Heart left ventricle (tissue), 13 donors: ENCODE data around the gene MYH7.

Source experiments
- POLR2A ChIP-seq, 2 donors: fragments of 450-650 bp; IDR thresholded peaks; one replicate each; pipeline ENCODE4 v1.6.1; 2017; ENCODE audit warnings: antibody characterized with exemption in 2 of 2, mild to moderate bottlenecking in 2 of 2, moderate library complexity in 2 of 2
- TF ChIP-seq, protein P1 (sequence below), 12 donors: fragments of 200-600 bp; sonication (generic) in 4 of 12; IDR thresholded peaks; one replicate each; pipeline versions ENCODE4 v1.5.0 to v1.8.0; 2018 to 2022; ENCODE audit warnings: antibody characterized with exemption in 12 of 12, mild to moderate bottlenecking in 5 of 12
- donor health status: ischemic (EF 13 %, LVEDD 7.1; RV severe dilation, severe dysfunction).
- donor health status: DM: no; HTN: yes; CAD: no.
- donor health status: DM: no; HTN: no; CAD: no.
- donor health status: ischemic (EF 25% LVEDD 6.9; RV normal size, moderate dysfunction).
- donor health status: ischemic (EF 25% LVEDD 5.7; RV mildly dilated, moderate dysfunction).
- donor health status: ischemic (EF 35%, LVEDD 5.7; RV mildly dilated, moderate dysfunction).
- donor health status: nonischemic (EF 11% LVEDD 7.7; RV severe dilation, severe dysfunction).
- donor health status: DM: yes; HTN: yes; CAD: no.
- donor health status: PGD.
- donor health status: ischemic (EF 29% LVEDD 5.4; RV normal size, mild dysfunction).
- donor health status: nonischemic (EF 23%, LVEDD 6.1; RV moderate dilation, normal function).

DNA sequence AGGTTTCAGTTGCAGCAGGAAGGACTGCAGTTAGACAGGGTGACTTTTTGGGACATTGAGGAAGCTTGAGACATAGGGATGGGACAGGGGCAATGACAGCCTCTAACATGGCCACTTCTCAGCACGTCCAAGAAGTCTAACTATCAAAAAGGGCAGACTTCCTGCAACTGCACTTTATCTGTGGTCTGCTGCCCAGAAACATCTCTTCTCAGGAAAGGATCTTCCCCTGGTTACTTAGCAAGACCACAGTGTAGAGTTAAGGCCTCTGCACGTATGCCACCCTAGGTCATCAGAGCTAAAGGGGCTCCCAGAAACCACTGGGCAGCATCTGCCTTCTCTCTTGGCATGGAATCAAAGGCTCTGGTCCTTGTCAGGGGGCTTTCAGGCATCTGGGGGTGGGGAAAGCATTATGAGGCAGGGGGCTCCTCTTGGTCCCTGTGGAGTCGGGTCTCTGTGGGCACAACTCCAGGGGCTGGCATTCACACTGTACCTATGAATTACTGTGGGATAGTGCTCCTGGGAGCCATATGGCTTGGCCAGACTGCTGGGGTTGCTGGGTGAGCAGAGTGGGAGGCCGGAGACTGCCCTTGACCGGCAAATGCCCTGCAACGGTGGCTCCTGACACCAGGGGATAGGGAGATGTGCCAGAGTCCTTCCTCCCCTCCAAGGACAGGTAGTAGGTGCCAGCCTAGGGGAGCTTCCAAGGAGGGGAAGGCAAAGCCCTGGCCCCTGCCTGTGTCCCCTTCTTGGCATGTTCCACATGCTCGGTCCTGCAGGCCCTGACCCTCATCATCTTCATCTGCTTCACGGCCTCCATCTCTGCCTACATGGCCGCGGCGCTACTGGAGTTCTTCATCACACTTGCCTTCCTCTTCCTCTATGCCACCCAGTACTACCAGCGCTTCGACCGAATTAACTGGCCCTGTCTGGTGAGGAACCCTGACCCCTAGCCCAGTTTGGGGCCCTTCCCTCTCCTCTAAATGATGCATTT is 57.6 kb downstream of the MYH7 start:
- TF ChIP-seq, protein P1, sequence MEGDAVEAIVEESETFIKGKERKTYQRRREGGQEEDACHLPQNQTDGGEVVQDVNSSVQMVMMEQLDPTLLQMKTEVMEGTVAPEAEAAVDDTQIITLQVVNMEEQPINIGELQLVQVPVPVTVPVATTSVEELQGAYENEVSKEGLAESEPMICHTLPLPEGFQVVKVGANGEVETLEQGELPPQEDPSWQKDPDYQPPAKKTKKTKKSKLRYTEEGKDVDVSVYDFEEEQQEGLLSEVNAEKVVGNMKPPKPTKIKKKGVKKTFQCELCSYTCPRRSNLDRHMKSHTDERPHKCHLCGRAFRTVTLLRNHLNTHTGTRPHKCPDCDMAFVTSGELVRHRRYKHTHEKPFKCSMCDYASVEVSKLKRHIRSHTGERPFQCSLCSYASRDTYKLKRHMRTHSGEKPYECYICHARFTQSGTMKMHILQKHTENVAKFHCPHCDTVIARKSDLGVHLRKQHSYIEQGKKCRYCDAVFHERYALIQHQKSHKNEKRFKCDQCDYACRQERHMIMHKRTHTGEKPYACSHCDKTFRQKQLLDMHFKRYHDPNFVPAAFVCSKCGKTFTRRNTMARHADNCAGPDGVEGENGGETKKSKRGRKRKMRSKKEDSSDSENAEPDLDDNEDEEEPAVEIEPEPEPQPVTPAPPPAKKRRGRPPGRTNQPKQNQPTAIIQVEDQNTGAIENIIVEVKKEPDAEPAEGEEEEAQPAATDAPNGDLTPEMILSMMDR (IDR thresholded peaks at IDR 0.05) = no peak
- no peak for TF ChIP-seq POLR2A (IDR thresholded peaks at IDR 0.05)
